PC-3 (cell line): Measurements from ENCODE around the gene PPP1R13B.
"Not testable (repeated sequence)": the region's sequence is repeated elsewhere in the genome, so short reads cannot be mapped to it uniquely, and the experiment has no call there.

Experiments
- EZH2 ChIP-seq: fragments of 300-600 bp; sonication (generic); IDR thresholded peaks from one replicate; pipeline ENCODE4 v1.6.1; 2017; ENCODE audit warnings: antibody characterized with exemption, mild to moderate bottlenecking, low read length; ENCODE audit not compliant: unreplicated experiment
- EZH2phosphoT487 ChIP-seq: fragments of 300-600 bp; sonication (generic); IDR thresholded peaks from 2 replicates; pipeline ENCODE4 v1.6.1; 2018; ENCODE audit warnings: mild to moderate bottlenecking, antibody characterized with exemption, low read length, borderline replicate concordance
- TF ChIP-seq, protein P1 (sequence below): fragments of 300-600 bp; sonication (generic); conservative IDR thresholded peaks from 2 replicates; pipeline ENCODE4 v1.5.1; 2017; ENCODE audit warnings: antibody characterized with exemption, low read depth, mild to moderate bottlenecking, low read length

GRCh38 chr14:103841265-103841664 is 6.1 kb downstream of the PPP1R13B start:
- TF ChIP-seq, protein P1, sequence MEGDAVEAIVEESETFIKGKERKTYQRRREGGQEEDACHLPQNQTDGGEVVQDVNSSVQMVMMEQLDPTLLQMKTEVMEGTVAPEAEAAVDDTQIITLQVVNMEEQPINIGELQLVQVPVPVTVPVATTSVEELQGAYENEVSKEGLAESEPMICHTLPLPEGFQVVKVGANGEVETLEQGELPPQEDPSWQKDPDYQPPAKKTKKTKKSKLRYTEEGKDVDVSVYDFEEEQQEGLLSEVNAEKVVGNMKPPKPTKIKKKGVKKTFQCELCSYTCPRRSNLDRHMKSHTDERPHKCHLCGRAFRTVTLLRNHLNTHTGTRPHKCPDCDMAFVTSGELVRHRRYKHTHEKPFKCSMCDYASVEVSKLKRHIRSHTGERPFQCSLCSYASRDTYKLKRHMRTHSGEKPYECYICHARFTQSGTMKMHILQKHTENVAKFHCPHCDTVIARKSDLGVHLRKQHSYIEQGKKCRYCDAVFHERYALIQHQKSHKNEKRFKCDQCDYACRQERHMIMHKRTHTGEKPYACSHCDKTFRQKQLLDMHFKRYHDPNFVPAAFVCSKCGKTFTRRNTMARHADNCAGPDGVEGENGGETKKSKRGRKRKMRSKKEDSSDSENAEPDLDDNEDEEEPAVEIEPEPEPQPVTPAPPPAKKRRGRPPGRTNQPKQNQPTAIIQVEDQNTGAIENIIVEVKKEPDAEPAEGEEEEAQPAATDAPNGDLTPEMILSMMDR, result not testable (repeated sequence)
- not testable (repeated sequence) for TF ChIP-seq EZH2phosphoT487, EZH2
